Thoracic aorta (tissue), 2 donors: ENCODE measurements around the gene COPG2. TPM values are rescaled to one million over a fixed set of nuclear protein-coding genes. Genes with fewer than 3 reads are reported as not detected.

ENCODE experiments used
- ATAC-seq: fragments of 150-250 bp; one replicate; pipeline ENCODE4 v1.8.0; 2017; ENCODE audit warnings: low read depth; ENCODE audit not compliant: insufficient number of reproducible peaks, low FRiP score
- DNase-seq: peaks from one replicate; pipeline ENCODE4 v3.0.0-alpha.2; 2020; ENCODE audit warnings: low spot score
- H3K27ac ChIP-seq, 2 donors: fragments of 200-600 bp; sonication (generic); 1 replicate in 1 of 2; 2 replicates in 1 of 2; pipeline ENCODE4 v1.5.1; 2016; ENCODE audit warnings: mild to moderate bottlenecking in 2 of 2, moderate library complexity in 2 of 2
- H3K27me3 ChIP-seq: fragments of 200-600 bp; sonication (generic); replicated peaks from 2 replicates; pipeline ENCODE4 v1.6.0; 2016; ENCODE audit warnings: mild to moderate bottlenecking; ENCODE audit not compliant: insufficient read depth
- H3K36me3 ChIP-seq: fragments of 200-600 bp; sonication (generic); one replicate; pipeline ENCODE4 v1.5.1; 2016
- H3K4me1 ChIP-seq, 2 donors: fragments of 200-600 bp; sonication (generic); 1 replicate in 1 of 2; 2 replicates in 1 of 2; pipeline versions ENCODE4 v1.5.1 to v1.6.0; 2016; ENCODE audit warnings: low read depth in 2 of 2, mild to moderate bottlenecking in 1 of 2; ENCODE audit not compliant: control insufficient read depth in 1 of 2
- H3K4me3 ChIP-seq: fragments of 200-600 bp; sonication (generic); 2 replicates; pipeline ENCODE4 v1.5.1; 2016; ENCODE audit warnings: mild to moderate bottlenecking
- H3K9me3 ChIP-seq: fragments of 200-600 bp; sonication (generic); 2 replicates; pipeline ENCODE4 v1.5.1; 2016
- total RNA-seq, 2 donors: library from RNA; depleted of rRNA; stranded (reverse); fragments of >200 nt; gene quantifications; one replicate each; pipeline versions ENCODE4 v1.1.0 to v1.2.3, GENCODE V29; 2016
- TF ChIP-seq, protein P1 (sequence below): fragments of 200-600 bp; sonication (generic); IDR thresholded peaks from one replicate; pipeline ENCODE4 v1.5.1; 2019; ENCODE audit warnings: antibody characterized with exemption

COPG2 gene
- total RNA-seq, 2 donors from 2014 or later: 8.8 to 9.5 TPM

DNA sequence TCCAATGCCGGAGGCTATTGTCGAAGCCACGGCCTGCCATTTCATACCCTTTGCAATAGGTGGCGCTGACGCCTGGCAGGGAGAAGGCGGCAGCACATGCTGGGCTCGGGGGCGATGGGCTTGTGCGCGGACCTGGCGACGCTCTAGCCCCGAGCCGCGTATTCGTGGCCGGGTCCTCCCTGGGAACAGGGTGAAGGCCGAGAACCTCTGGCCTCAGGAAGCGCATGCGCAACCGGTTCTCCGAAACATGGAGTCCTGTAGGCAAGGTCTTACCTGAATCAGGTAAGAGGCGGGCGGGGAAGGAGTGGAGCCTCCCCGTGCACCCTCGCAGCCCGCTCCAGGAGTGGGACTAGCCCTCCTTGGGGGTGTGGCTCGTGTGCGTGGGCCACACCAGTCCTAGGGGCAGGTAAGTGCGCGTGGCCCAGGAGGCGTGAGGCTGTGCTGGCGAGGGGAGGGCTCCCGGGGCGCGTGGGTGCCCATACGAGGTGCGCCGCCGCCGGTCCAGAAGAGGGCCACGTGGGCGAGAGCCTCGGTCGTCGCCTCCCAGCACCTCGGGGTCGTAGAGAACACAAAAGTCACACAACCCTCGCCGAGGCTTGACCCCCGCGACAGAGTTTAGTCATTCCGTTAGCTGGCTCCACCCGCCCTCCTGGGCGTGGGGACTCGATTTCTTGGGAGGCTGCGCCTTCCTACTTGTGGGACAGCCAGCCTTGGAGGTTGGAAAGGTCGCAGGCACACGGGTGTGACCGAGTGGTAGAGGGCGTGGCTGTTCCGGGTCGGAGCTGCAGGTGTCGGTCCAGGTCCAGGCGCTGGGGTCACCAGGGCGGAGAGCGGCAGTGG is 182.2 kb downstream of the COPG2 start:
- no peak overlapping the region for H3K27ac ChIP-seq
- DNase-seq (no peak), ATAC-seq (no peak)
- no peaks in the 10 kb centered on the region for H3K9me3 ChIP-seq
- TF ChIP-seq, protein P1, sequence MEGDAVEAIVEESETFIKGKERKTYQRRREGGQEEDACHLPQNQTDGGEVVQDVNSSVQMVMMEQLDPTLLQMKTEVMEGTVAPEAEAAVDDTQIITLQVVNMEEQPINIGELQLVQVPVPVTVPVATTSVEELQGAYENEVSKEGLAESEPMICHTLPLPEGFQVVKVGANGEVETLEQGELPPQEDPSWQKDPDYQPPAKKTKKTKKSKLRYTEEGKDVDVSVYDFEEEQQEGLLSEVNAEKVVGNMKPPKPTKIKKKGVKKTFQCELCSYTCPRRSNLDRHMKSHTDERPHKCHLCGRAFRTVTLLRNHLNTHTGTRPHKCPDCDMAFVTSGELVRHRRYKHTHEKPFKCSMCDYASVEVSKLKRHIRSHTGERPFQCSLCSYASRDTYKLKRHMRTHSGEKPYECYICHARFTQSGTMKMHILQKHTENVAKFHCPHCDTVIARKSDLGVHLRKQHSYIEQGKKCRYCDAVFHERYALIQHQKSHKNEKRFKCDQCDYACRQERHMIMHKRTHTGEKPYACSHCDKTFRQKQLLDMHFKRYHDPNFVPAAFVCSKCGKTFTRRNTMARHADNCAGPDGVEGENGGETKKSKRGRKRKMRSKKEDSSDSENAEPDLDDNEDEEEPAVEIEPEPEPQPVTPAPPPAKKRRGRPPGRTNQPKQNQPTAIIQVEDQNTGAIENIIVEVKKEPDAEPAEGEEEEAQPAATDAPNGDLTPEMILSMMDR: peak; percentile 46
- H3K4me1 ChIP-seq: peaks cover 6 to 16% of the 10 kb centered on the region in 2 donors
- H3K36me3 ChIP-seq: no peaks in the 10 kb centered on the region
- peak overlapping the region; percentile 67 for H3K4me3 ChIP-seq
- no peaks in the 10 kb centered on the region for H3K27me3 ChIP-seq

DNA sequence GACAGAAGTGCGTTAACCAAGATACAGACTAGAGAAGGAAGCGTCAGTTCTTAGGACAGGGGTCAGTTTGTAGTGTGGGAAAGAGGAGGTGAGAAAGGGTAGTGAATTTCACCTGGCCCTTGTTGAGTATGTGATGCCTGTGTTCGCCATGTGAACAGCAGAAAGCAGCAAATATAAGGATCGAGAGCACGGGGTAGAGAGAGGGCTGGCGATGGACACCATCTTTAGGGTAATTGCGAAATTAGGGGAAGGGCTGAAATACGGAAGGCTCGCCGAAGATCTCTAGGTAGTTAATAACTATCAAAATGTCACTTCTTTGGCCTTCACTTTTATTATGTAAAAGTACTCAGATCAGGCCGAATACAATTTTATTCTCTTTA is 182.8 kb downstream of the COPG2 start:
- DNase-seq: no peak
- Histone ChIP-seq H3K4me1 (peaks cover 3 to 15% of the 10 kb centered on the region in 2 donors), H3K9me3 (no peaks in the 10 kb centered on the region), H3K27ac (no peak overlapping the region), H3K27me3 (no peaks in the 10 kb centered on the region), H3K36me3 (no peaks in the 10 kb centered on the region), H3K4me3 (peak overlapping the region; percentile 67)
- TF ChIP-seq, protein P1: no peak
- ATAC-seq: no peak

DNA sequence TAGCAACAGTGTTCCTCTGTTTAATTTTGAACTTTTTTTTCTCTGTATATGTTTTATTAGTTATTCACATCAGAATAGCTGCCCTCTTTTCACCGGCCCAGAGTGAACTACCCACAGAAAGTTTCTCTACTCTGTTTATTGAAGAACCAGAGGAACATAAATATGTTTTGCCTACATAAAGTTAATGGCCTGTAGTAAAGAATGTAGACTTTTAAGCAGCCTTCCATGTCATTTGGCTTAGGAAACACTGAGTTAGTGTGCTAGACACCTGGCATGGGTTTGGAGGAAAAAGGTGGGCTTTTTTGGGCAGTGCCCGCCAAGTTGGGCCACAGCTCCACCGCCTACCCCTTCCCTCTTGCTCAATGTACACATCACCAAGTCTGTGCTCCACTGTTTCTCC is 185.5 kb downstream of the COPG2 start:
- Histone ChIP-seq H3K27ac (no peak overlapping the region), H3K36me3 (no peaks in the 10 kb centered on the region), H3K9me3 (no peaks in the 10 kb centered on the region), H3K4me3 (no peak overlapping the region), H3K27me3 (no peaks in the 10 kb centered on the region), H3K4me1 (peaks cover 0 to 6% of the 10 kb centered on the region in 2 donors)
- DNase-seq (no peak), ATAC-seq (no peak)
- TF ChIP-seq, protein P1: no peak

DNA sequence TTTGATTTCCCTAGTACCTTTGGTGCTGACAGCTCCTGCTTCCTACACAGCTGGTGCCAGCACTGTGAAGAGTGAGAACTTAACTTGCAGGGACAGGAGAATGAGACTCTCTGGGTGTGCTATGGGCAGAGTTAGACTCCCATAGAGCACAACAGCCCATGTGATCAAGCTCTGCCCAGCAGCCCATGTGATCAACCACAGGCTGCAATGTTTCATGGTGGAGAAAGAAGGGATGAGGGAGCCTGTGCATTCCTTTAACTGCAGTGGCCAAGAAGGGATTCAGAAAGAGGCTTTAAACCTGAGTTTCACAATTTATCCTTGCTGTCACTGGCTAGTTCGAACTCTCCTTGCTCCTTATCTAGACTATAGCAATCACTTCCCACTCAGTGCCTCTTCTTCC is 186.7 kb downstream of the COPG2 start:
- peaks cover 0 to 6% of the 10 kb centered on the region in 2 donors for H3K4me1 ChIP-seq
- H3K36me3 ChIP-seq: no peaks in the 10 kb centered on the region
- no peaks in the 10 kb centered on the region for H3K27me3 ChIP-seq
- DNase-seq (no peak), ATAC-seq (no peak)
- no peak overlapping the region for H3K27ac ChIP-seq
- TF ChIP-seq, protein P1: no peak
- no peak overlapping the region for H3K4me3 ChIP-seq
- H3K9me3 ChIP-seq: peaks cover 3% of the 10 kb centered on the region

DNA sequence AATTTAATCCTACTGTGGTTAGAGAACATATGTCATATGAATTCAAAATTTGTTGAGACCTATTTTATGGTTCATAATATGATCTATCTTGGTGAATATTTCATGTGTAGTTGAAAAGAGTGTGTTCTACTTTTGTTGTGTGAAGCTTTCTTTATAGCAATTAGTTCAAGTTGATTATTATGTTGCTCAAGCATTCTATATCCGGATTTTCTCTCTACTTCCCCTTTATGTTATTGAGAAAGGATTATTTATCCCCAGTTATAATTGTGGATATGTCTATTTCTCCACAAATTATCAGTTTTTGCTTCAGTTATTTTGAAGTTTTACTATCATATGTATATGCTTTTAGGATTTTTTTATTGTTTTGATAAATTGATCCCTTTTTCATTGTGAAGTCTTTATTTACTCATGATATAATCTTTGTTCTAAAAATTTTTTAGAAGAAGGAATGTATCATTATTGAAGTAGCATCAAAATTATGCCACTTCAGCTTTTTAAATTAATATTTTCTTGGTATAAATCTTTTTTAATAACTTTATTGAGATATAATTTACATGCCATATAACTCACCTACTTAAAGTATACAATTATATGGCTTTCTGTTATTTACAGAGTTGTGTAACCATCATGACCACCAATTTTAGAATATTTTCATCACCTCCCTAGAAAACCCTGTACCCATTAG is 188.7 kb downstream of the COPG2 start:
- peaks cover 3% of the 10 kb centered on the region for H3K9me3 ChIP-seq
- no peaks in the 10 kb centered on the region for H3K4me1 ChIP-seq
- H3K27ac ChIP-seq: no peak overlapping the region
- no peaks in the 10 kb centered on the region for H3K36me3 ChIP-seq
- H3K27me3 ChIP-seq: no peaks in the 10 kb centered on the region
- TF ChIP-seq, protein P1: no peak
- no peak overlapping the region for H3K4me3 ChIP-seq
- no peak for ATAC-seq
- no peak for DNase-seq
